ENCODE measurements around the gene STS. TPM values are rescaled to one million over a fixed set of nuclear protein-coding genes. Genes with fewer than 3 reads are reported as not detected.

Gene STS
- total RNA-seq, 2 donors from 2014 or later = 3.6 TPM

DNA sequence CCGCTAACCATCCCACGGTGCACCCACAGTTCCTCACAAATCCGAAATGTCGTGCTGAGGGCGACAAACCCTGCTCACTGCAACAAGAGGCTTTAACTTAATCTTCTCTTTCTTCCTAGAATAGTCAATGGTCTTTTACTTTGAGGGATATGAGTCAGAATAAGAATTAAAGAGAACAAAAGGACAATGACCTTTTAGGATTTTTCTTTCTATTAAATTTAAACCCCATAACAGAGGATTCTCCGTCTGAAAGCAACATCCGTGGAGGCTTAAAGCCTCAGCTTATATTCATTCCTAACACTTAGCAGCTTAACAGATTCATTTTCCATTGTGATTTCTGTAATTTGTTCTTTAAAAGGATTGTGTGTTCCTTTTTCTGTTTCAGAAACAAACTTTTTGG, 45.4 kb downstream of the STS start:
- intact Hi-C loops (cut with DNase I) = no loop called here
- ATAC-seq (no peak), DNase-seq (no peak)
- TF ChIP-seq, protein P1, sequence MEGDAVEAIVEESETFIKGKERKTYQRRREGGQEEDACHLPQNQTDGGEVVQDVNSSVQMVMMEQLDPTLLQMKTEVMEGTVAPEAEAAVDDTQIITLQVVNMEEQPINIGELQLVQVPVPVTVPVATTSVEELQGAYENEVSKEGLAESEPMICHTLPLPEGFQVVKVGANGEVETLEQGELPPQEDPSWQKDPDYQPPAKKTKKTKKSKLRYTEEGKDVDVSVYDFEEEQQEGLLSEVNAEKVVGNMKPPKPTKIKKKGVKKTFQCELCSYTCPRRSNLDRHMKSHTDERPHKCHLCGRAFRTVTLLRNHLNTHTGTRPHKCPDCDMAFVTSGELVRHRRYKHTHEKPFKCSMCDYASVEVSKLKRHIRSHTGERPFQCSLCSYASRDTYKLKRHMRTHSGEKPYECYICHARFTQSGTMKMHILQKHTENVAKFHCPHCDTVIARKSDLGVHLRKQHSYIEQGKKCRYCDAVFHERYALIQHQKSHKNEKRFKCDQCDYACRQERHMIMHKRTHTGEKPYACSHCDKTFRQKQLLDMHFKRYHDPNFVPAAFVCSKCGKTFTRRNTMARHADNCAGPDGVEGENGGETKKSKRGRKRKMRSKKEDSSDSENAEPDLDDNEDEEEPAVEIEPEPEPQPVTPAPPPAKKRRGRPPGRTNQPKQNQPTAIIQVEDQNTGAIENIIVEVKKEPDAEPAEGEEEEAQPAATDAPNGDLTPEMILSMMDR (IDR thresholded peaks at IDR 0.05) = no peak
- TF ChIP-seq POLR2A (IDR thresholded peaks at IDR 0.05) = no peak
- no peaks in the 10 kb centered on the region for H3K27me3 ChIP-seq
- no peaks in the 10 kb centered on the region for H3K4me1 ChIP-seq
- no peaks in the 10 kb centered on the region for H3K9me3 ChIP-seq
- H3K36me3 ChIP-seq (replicated peaks in 1 of 2; ENCODE audit: insufficient read depth in 1 of 2, low read depth in 2 of 2) = no peaks in the 10 kb centered on the region
- 90 to 94% methylated on average over 7 of the region's 7 CpGs for WGBS, 2 donors
- no peak overlapping the region for H3K4me3 ChIP-seq
- no peak overlapping the region for H3K27ac ChIP-seq

DNA sequence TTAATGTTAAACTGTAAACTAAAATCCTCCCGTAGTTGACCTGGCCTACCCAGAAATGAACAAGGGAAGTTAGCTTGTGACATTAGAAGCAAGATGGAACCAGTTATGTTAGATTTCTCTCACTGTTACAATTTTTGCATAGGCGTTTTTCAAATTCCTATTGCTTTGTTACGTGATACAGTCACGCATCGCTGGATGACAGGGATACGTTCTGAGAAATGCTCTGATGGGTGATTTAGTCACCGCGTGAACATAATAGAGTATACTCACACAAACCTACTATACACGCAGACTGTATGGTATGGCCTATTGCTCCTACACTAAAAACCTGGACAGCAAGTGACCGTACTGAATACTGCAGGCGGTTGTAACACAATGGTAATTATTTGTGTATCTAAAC, 47.1 kb downstream of the STS start:
- TF ChIP-seq, protein P1 (IDR thresholded peaks at IDR 0.05) = no peak
- TF ChIP-seq POLR2A (IDR thresholded peaks at IDR 0.05) = no peak
- no peaks in the 10 kb centered on the region for H3K4me1 ChIP-seq
- H3K27ac ChIP-seq = no peak overlapping the region
- 94 to 96% methylated on average over 11 of the region's 11 CpGs for WGBS, 2 donors
- intact Hi-C loops (cut with DNase I) = no loop called here
- ATAC-seq = no peak
- no peaks in the 10 kb centered on the region for H3K27me3 ChIP-seq
- H3K4me3 ChIP-seq = no peak overlapping the region
- DNase-seq = no peak
- no peaks in the 10 kb centered on the region for H3K36me3 ChIP-seq (replicated peaks in 1 of 2; ENCODE audit: insufficient read depth in 1 of 2, low read depth in 2 of 2)
- no peaks in the 10 kb centered on the region for H3K9me3 ChIP-seq

Small RNA genes lying within 50 kb of the gene (microRNA-seq; reads per million reads assigned to microRNA genes)
- gene MIR4767 (ENCODE audit: borderline number of aligned reads in 2 of 2, borderline replicate concordance in 2 of 2) = 0 to 0.47 reads per million in 2 donors

Small RNA genes lying within 50 kb of the gene (small RNA-seq; reads per million reads assigned to genes)
- not detected for gene MIR4767

Other genes starting within 250 kb of the STS start
- 10 to 100 TPM; 15.8 to 41.9 TPM for gene PUDP, start 441 bp downstream of the STS start, total RNA-seq

Measured in body of pancreas (tissue), 4 donors.